ENCODE measurements around the gene MTMR12.

The MTMR12 gene

GRCh38 chr5:32326216-32326772 lies 13.6 kb upstream of the MTMR12 start:
- Histone ChIP-seq H3K27me3 (ENCODE audit: control insufficient read depth, low read length) (no peaks in the 10 kb centered on the region), H3F3A (ENCODE audit: control insufficient read depth, insufficient read depth) (0 out of 2 replicates have a peak, but pooled peaks cover 4% of the 10 kb centered on the region), H3K79me2 (ENCODE audit: control insufficient read depth, low read length) (no peaks in the 10 kb centered on the region), H4K20me1 (ENCODE audit: control insufficient read depth, insufficient read depth, low read depth, low read length) (no peaks in the 10 kb centered on the region), H3K9me3 (ENCODE audit: control insufficient read depth, insufficient read depth, low read length) (peaks cover 7% of the 10 kb centered on the region), H3K27ac (ENCODE audit: low read depth, low read length) (no peak overlapping the region), H3K36me3 (ENCODE audit: control insufficient read depth, low read length) (no peaks in the 10 kb centered on the region), H3K4me1 (ENCODE audit: control insufficient read depth, low read length) (peaks cover 7% of the 10 kb centered on the region), H3K9me2 (replicated peaks; ENCODE audit: control insufficient read depth, low read length) (no peaks in the 10 kb centered on the region), H3K4me3 (ENCODE audit: low read length) (no peak overlapping the region), H3K4me2 (ENCODE audit: low read length) (no peak overlapping the region)
- TF ChIP-seq EZH2phosphoT487 (IDR thresholded peaks at IDR 0.05; ENCODE audit: borderline replicate concordance, low read length): no peak
- TF ChIP-seq CTCF (IDR thresholded peaks at IDR 0.05; ENCODE audit: low read depth, low read length, poor library complexity, severe bottlenecking): no peak

- Histone ChIP-seq H4K20me1 (ENCODE audit: control insufficient read depth, insufficient read depth, low read depth, low read length) (no peaks in the 10 kb centered on the region), H3K9me3 (ENCODE audit: control insufficient read depth, insufficient read depth, low read length) (peaks cover 10% of the 10 kb centered on the region), H3K4me3 (ENCODE audit: low read length) (no peak overlapping the region), H3K4me1 (ENCODE audit: control insufficient read depth, low read length) (peaks cover 7% of the 10 kb centered on the region), H3K4me2 (ENCODE audit: low read length) (no peak overlapping the region), H3K9me2 (replicated peaks; ENCODE audit: control insufficient read depth, low read length) (no peaks in the 10 kb centered on the region), H3F3A (ENCODE audit: control insufficient read depth, insufficient read depth) (0 out of 2 replicates have a peak, but pooled peaks cover 4% of the 10 kb centered on the region), H3K27ac (ENCODE audit: low read depth, low read length) (no peak overlapping the region), H3K36me3 (ENCODE audit: control insufficient read depth, low read length) (no peaks in the 10 kb centered on the region), H3K79me2 (ENCODE audit: control insufficient read depth, low read length) (no peaks in the 10 kb centered on the region), H3K27me3 (ENCODE audit: control insufficient read depth, low read length) (no peaks in the 10 kb centered on the region)
- TF ChIP-seq CTCF (IDR thresholded peaks at IDR 0.05; ENCODE audit: low read depth, low read length, poor library complexity, severe bottlenecking) (no peak), EZH2phosphoT487 (IDR thresholded peaks at IDR 0.05; ENCODE audit: borderline replicate concordance, low read length) (no peak)
Measured at GRCh38 chr5:32325616-32326015, 12.9 kb upstream of the MTMR12 start.

GRCh38 chr5:32325062-32325461 lies 12.3 kb upstream of the MTMR12 start:
- Histone ChIP-seq H3K36me3 (ENCODE audit: control insufficient read depth, low read length) (no peaks in the 10 kb centered on the region), H3K4me3 (ENCODE audit: low read length) (no peak overlapping the region), H3F3A (ENCODE audit: control insufficient read depth, insufficient read depth) (0 out of 2 replicates have a peak, but pooled peaks cover 4% of the 10 kb centered on the region), H3K4me2 (ENCODE audit: low read length) (no peak overlapping the region), H3K27ac (ENCODE audit: low read depth, low read length) (no peak overlapping the region), H3K27me3 (ENCODE audit: control insufficient read depth, low read length) (no peaks in the 10 kb centered on the region), H3K9me2 (replicated peaks; ENCODE audit: control insufficient read depth, low read length) (no peaks in the 10 kb centered on the region), H3K9me3 (ENCODE audit: control insufficient read depth, insufficient read depth, low read length) (peaks cover 11% of the 10 kb centered on the region), H3K4me1 (ENCODE audit: control insufficient read depth, low read length) (peaks cover 7% of the 10 kb centered on the region), H4K20me1 (ENCODE audit: control insufficient read depth, insufficient read depth, low read depth, low read length) (no peaks in the 10 kb centered on the region), H3K79me2 (ENCODE audit: control insufficient read depth, low read length) (no peaks in the 10 kb centered on the region)
- no peak for TF ChIP-seq EZH2phosphoT487 (IDR thresholded peaks at IDR 0.05; ENCODE audit: borderline replicate concordance, low read length)
- no peak for TF ChIP-seq CTCF (IDR thresholded peaks at IDR 0.05; ENCODE audit: low read depth, low read length, poor library complexity, severe bottlenecking)

All from DOHH2 (cell line).